T-helper 17 cell (primary cell): ENCODE measurements around the gene TNP2. TPM values are rescaled to one million over a fixed set of nuclear protein-coding genes. Genes with fewer than 3 reads are reported as not detected.
"Not testable (repeated sequence)": the region's sequence is repeated elsewhere in the genome, so short reads cannot be mapped to it uniquely, and the experiment has no call there.

Source experiments
- ATAC-seq: fragments of 150-1000 bp; cut with Tn5 transposase; 2 replicates; pipeline ENCODE4 v1.10.0; 2021; ENCODE audit warnings: mild to moderate bottlenecking, moderate library complexity
- DNase-seq, 3 donors: peaks; one replicate each; pipeline versions ENCODE4 v3.0.0 to v3.0.0-alpha.2; 2020 to 2021
- H3K9me3 ChIP-seq: one replicate; pipeline ENCODE4 v1.7.0; 2013; ENCODE audit warnings: low read length, mild to moderate bottlenecking; ENCODE audit not compliant: control insufficient read depth, poor library complexity, severe bottlenecking
- H3K27ac Mint-ChIP-seq: one replicate; pipeline ENCODE4 v1.8.0; 2022; ENCODE audit warnings: mild to moderate bottlenecking, moderate library complexity, mixed read lengths
- H3K27me3 Mint-ChIP-seq: one replicate; pipeline ENCODE4 v1.8.0; 2022; ENCODE audit warnings: mixed read lengths
- H3K36me3 Mint-ChIP-seq: one replicate; pipeline ENCODE4 v1.8.0; 2022; ENCODE audit warnings: low read depth, mixed read lengths
- H3K4me1 Mint-ChIP-seq: one replicate; pipeline ENCODE4 v1.8.0; 2022; ENCODE audit warnings: mild to moderate bottlenecking, mixed read lengths
- H3K4me3 Mint-ChIP-seq: one replicate; pipeline ENCODE4 v1.8.0; 2022; ENCODE audit warnings: mild to moderate bottlenecking, moderate library complexity, mixed read lengths
- total RNA-seq, 4 donors: library from RNA in 2 of 4; stranded (reverse) in 2 of 4; gene quantifications; one replicate each; pipeline ENCODE4 v1.2.3 and lab custom pipeline; 2022 to 2026

The TNP2 gene
- total RNA-seq, 2 donors from 2014 or later = not detected

DNA sequence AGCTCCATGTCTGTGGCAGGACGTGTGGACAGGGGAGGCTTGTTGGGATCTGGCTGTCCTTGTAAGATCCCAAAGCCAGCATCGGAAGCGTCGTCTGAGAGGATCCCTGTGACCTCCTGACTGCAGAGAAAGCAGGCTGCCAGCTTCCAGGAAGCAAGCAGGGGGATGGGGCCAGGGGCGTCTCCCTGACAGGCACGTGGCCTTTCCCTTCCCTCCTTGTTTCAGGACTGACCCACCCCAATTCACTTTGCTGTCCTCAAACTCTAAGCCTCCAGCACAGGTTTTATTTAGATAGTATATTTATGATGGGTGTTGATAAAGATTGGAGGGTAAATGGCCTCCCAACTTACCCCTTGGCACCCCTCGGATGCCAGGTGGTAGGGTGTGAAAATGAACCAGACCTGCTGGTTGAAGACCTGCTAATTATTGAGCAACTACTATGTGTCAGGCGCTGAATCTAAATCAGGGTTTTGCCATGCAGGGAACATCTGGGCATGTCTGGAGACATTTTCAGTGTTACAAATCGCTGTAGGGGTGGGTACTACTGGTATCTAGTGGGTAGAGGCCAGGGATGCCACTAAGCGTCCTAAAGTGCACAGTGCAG, 37.7 kb downstream of the TNP2 start:
- Mint-ChIP-seq H3K4me1 (peaks cover 42% of the 10 kb centered on the region), H3K4me3 (peak overlapping the region; percentile 5)
- no peak for DNase-seq

DNA sequence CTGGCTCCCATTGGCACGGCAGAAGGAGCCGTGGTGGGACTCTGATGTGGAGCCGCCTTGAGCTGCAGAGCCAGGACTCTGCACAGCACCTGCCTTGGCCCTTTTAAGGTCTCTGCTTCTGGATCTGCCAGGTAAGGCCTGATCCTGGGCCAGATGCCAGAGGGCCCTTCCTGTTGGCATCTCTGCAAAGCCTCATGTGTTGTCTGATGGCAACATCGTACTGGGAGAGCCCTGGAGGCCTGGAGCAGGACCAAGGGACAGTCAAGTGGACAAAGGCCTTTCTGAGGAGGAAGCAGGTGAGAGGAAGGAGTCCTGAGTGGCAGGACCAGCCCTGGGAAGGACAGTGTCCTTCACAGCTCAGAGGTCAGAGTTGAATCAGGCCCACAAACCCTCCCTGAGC, 39.2 kb downstream of the TNP2 start:
- peak overlapping the region; percentile 28 for H3K4me3 Mint-ChIP-seq
- peaks cover 41% of the 10 kb centered on the region for H3K4me1 Mint-ChIP-seq
- DNase-seq = no peak
- H3K9me3 ChIP-seq = no peaks in the 10 kb centered on the region
- peak overlapping the region; percentile 99 for H3K27ac Mint-ChIP-seq
- ATAC-seq = no peak
- no peaks in the 10 kb centered on the region for H3K27me3 Mint-ChIP-seq
- no peaks in the 10 kb centered on the region for H3K36me3 Mint-ChIP-seq

More for the DNA sequence above, 37.7 kb downstream of the TNP2 start:
- Mint-ChIP-seq H3K27me3 (no peaks in the 10 kb centered on the region), H3K27ac (peak overlapping the region; percentile 99), H3K36me3 (no peaks in the 10 kb centered on the region)
- no peaks in the 10 kb centered on the region for H3K9me3 ChIP-seq
- no peak for ATAC-seq

DNA sequence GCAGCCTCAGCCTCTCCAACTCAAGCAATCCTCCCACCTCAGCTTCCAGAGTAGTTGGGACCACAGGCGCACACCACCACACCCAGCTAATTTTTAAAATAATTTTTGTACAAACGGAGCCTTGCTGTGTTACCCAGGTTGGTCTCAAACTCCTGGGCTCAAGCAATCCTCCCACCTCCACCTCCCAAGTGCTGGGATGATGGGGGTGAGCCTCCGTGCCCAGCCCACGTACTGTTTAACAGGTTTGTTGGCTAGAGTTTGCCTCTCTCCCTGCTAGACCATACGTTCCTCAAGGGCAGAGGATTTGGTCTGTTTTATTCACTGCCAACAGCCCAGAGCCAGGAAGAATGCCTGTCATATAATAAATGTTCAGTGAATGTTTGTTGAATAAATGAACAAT, 39.7 kb downstream of the TNP2 start:
- H3K9me3 ChIP-seq = no peaks in the 10 kb centered on the region
- DNase-seq = no peak
- ATAC-seq = no peak
- H3K36me3 Mint-ChIP-seq = no peaks in the 10 kb centered on the region
- peaks cover 42% of the 10 kb centered on the region for H3K4me1 Mint-ChIP-seq
- no peak overlapping the region for H3K4me3 Mint-ChIP-seq
- peak overlapping the region; percentile 88 for H3K27ac Mint-ChIP-seq
- H3K27me3 Mint-ChIP-seq = no peaks in the 10 kb centered on the region

DNA sequence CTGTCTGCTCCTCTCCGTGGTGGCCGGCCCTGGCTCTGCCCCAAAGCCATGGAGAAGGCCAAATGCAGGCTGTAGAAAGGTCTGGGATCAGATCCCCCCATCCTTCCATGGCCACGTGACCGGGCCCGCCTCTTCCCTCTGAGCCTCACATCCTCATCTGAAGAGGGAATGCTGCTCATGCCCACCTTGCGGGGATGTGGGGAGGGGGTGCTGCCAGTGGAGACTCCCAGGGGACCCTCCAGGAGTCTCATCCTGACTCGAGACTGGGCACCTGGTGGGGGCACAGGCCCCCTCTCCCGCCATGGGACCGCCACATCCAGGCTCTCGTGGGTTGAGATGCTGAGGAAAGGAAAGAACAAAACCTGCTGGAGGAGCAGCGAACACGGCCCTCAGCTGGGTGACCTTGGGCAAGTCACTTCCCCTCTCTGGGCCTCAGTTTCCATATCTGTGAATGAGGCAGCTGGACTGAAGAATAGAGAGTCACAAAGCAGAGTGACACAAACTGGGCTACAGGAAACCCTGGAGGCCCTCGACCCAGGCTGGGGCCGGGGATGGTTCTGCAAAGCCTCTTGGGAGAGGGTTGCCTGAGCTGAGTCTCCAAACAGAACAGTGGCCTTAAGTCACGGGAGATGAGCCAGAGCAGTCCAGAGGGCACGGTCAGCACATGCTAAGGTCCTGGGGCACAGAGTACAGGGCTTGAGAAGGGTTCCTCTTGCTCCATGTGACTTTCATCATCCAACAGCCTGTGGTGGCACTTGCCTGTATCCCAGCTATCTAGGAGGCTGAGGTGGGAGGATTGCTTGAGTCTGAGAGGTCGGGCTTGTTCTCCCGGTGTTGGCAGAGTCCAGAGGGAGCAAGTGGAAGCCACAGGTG, 43.2 kb downstream of the TNP2 start:
- ATAC-seq = no peak

DNA sequence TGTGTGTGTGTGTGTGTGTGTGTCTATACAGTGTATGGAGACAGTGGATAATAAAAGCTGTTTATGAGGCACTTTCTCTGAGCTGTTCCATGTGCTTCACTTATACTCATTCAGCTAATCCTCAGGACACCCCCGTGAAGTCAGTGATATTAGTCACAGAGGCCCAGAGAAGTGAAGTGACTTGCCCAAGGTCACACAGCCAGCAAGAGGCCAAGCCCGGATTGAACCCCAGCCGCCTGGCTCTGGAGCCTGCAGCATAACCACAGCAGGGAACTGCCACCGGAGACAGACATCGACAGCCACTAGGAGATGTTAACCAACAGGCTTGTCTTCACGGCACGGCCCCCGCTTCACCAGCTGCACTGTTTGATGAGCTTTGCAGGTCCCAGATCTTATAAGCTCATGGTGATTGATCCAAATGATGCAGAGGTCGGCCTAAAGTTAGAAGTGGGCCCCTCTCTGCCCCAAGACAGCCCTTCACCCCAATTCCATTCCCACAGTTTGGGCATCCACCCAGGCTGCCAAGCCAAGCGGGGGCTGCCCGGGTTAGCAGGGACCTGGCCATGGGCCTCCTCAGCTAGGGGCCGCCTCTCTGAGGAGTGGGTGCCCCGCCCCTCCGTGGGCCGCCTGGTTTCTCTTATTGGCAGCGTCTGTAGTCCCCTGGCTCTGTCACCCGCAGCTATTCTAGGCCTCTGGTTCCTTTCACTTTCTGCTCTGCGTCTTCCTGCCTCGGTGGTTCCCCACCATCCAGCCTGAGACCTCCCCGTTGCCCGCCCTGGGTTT, 44.0 kb downstream of the TNP2 start:
- no peaks in the 10 kb centered on the region for H3K9me3 ChIP-seq
- H3K27me3 Mint-ChIP-seq = no peaks in the 10 kb centered on the region
- peak; percentile 62 to 67 (median 63) for DNase-seq
- H3K4me1 Mint-ChIP-seq = peaks cover 31% of the 10 kb centered on the region
- H3K27ac Mint-ChIP-seq = peak overlapping the region; percentile 96
- H3K36me3 Mint-ChIP-seq = peaks cover 1% of the 10 kb centered on the region
- H3K4me3 Mint-ChIP-seq = peak overlapping the region; percentile 86
- peak; percentile 85 for ATAC-seq

More for the DNA sequence above, 43.2 kb downstream of the TNP2 start:
- H3K9me3 ChIP-seq = no peaks in the 10 kb centered on the region
- Mint-ChIP-seq H3K4me1 (peaks cover 28% of the 10 kb centered on the region), H3K27me3 (no peaks in the 10 kb centered on the region), H3K27ac (peak overlapping the region; percentile 96), H3K4me3 (peak overlapping the region; percentile 86), H3K36me3 (no peaks in the 10 kb centered on the region)
- DNase-seq = no peak

DNA sequence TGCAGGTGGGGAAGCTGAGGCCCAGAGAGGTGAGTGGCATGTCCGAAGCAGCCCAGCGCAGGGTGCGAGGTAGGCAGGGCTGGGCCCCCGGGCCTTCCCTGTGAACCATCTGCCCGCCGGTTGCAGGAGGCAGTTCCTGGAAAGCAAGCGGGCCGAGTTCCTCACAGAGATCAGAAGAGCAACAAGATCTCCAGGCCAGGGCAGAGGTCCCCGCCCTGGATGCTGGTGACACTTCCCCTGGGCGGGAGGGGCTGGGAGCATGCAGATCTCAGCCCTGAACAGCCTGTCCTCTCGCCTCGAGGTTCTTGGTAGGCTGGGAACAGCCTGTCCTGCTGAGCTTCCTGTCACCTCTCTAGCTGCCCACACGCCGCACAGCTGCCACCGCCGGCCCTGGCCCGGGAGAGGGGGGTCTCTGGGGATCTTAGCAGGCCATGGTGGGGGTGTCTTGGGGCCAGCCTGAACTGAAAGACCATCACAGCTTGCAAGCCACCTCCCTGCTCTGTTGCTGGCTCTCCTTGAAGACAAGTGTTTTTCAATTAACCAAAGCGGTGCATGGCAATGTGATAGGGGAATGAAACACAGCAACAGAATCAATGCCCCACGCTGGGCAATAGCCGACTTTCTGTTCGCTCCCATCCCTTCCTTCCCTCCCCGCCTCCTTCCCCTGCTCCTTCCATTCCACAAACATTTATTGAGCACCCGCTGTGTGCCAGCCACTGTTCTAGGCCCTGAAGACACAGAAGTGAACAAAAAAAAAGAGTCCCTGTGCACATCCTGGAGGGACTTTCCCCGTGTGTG, 44.8 kb downstream of the TNP2 start:
- Mint-ChIP-seq H3K27ac (peak overlapping the region; percentile 96), H3K4me1 (peaks cover 34% of the 10 kb centered on the region), H3K4me3 (peak overlapping the region; percentile 86), H3K36me3 (peaks cover 3% of the 10 kb centered on the region), H3K27me3 (no peaks in the 10 kb centered on the region)
- ATAC-seq (peak; percentile 42), DNase-seq (peak; percentile 18 to 36 (median 30))
- no peaks in the 10 kb centered on the region for H3K9me3 ChIP-seq

DNA sequence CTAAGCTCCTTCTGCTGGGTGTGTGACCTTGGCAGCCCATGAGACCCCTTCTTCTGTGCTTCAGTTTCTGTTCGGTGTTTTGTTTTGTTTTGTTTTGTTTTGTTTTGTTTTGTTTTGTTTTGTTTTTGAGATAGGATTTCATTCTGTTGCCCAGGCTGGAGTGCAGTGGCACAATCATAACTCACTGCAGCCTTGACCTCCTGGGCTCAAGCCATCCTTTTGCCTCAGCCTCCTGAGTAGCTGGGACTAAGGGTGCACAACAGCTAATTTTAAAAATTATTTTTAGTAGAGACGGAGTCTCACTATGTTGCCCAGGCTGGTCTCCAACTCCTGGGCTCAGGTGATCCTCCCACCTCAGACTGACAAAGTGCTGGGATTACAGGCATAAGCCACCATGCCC, 48.6 kb downstream of the TNP2 start:
- H3K27me3 Mint-ChIP-seq, DNase-seq, H3K9me3 ChIP-seq, H3K4me3 Mint-ChIP-seq, ATAC-seq, H3K36me3 Mint-ChIP-seq: not testable (repeated sequence)
- H3K27ac Mint-ChIP-seq = peak overlapping the region; percentile 21
- peaks cover 24% of the 10 kb centered on the region for H3K4me1 Mint-ChIP-seq

DNA sequence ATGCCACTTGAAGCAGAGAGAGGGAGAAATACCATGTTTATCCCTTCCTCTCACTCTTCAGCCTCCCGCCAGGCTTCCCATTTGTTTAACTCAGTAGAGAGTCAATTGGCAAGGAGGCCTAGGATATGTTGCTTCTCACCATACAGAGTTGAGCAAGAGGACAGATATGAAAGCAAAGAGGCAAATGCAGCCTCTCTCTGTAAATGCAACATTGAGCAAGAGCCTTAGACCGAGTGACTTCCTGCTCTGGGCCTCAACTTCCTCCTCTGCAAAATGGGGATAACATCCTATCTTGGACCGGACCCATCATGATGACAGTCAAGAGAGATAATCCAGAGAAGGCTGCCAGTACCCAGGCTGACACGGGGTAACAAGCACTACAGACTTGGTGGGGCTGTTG, 49.9 kb downstream of the TNP2 start:
- peaks cover 3% of the 10 kb centered on the region for H3K36me3 Mint-ChIP-seq
- H3K4me1 Mint-ChIP-seq = peaks cover 12% of the 10 kb centered on the region
- H3K27ac Mint-ChIP-seq = no peak overlapping the region
- H3K4me3 Mint-ChIP-seq = no peak overlapping the region
- H3K27me3 Mint-ChIP-seq = no peaks in the 10 kb centered on the region
- DNase-seq (no peak), ATAC-seq (no peak)
- peaks cover 4% of the 10 kb centered on the region for H3K9me3 ChIP-seq

DNA sequence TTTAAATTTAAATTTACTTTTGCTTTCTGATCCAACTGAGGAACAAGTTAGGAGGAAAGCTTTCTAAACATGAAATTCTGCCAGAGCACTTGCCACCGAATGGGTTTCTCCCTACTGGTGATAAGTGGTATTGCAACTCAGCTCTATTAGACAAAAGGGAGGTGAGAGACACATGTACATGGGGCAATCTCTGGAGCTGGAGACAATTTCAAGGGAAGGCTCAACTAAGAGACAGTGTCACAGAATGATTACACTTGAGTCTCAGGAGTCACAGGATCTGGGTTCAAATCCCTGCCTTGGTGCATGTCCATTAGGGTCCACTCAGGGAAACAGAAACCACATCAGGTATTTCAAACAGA, 50.5 kb downstream of the TNP2 start:
- ATAC-seq = no peak
- Mint-ChIP-seq H3K27ac (no peak overlapping the region), H3K4me3 (no peak overlapping the region), H3K27me3 (no peaks in the 10 kb centered on the region), H3K4me1 (peaks cover 10% of the 10 kb centered on the region), H3K36me3 (peaks cover 3% of the 10 kb centered on the region)
- H3K9me3 ChIP-seq = peaks cover 4% of the 10 kb centered on the region
- no peak for DNase-seq

Other genes with a start within 250 kb of the TNP2 start
- 10 to 100 TPM; 42.1 to 49.5 TPM for gene SOCS1, start 13.1 kb downstream of the TNP2 start, total RNA-seq
- gene PRM3, start 4.3 kb upstream of the TNP2 start, total RNA-seq = not detected
- not detected for gene PRM2, start 7.2 kb upstream of the TNP2 start, total RNA-seq
- not detected for gene PRM1, start 12.0 kb upstream of the TNP2 start, total RNA-seq
- gene RMI2, start 76.1 kb upstream of the TNP2 start, total RNA-seq = 1 to 10 TPM; 1.4 to 2.1 TPM